ENCODE measurements around the gene UNC13D. TPM values are rescaled to one million over a fixed set of nuclear protein-coding genes. Genes with fewer than 3 reads are reported as not detected.
"Not testable (repeated sequence)": the region's sequence is repeated elsewhere in the genome, so short reads cannot be mapped to it uniquely, and the experiment has no call there.

UNC13D gene
- total and polyA plus RNA-seq, 11 donors: 2.1 to 28.5 (median 5.8) TPM

GRCh38 chr17:75854881-75855309 is 10.7 kb upstream of the UNC13D start:
- intact Hi-C loops (cut with DNase I): loop anchor here in 8 of 10 donors (1.0 to 5.0 kb wide), 10 partner anchors 17 to 78 kb away; partner anchors contain the start of genes TRIM65 (in 5 of the 8), TRIM47 (in 2 of the 8), MRPL38 (in 1 of the 8) and UNK (in 1 of the 8)
- DNase-seq: peak in 1 of 5 donors; percentile 56
- no peak for TF ChIP-seq POLR2A (IDR thresholded peaks at IDR 0.05)
- TF ChIP-seq CTCF (IDR thresholded peaks at IDR 0.05): peak in 2 of 12 donors; percentile 30 to 33
- 0 to 1% (median 1%) methylated on average over 12 to 19 of the region's 19 CpGs for WGBS, 4 donors
- peak; percentile 2 to 32 (median 4) for ATAC-seq
- H3K27me3 ChIP-seq: no peaks in the 10 kb centered on the region
- no peaks in the 10 kb centered on the region for H3K9me3 ChIP-seq
- peak overlapping the region; percentile 57 to 97 (median 82) for H3K4me3 ChIP-seq
- H3K27ac ChIP-seq: peak overlapping the region; percentile 70 to 100 (median 91)
- H3K36me3 ChIP-seq: peaks cover 0 to 34% (median 27%) of the 10 kb centered on the region in 9 donors
- peaks cover 2 to 80% (median 51%) of the 10 kb centered on the region in 12 donors for H3K4me1 ChIP-seq

GRCh38 chr17:75854101-75854748 is 10.0 kb upstream of the UNC13D start:
- DNase-seq: no peak
- H3K4me1 ChIP-seq: peaks cover 9 to 83% (median 57%) of the 10 kb centered on the region in 12 donors
- intact Hi-C loops (cut with DNase I): loop anchor here in 4 of 10 donors (2.0 to 5.0 kb wide), 5 partner anchors 23 to 77 kb away; partner anchors contain the start of genes MRPL38 (in 1 of the 4), TRIM65 (in 1 of the 4) and UNK (in 1 of the 4)
- no peaks in the 10 kb centered on the region for H3K9me3 ChIP-seq
- H3K36me3 ChIP-seq: peaks cover 0 to 41% (median 34%) of the 10 kb centered on the region in 9 donors
- peak in 1 of 4 donors; percentile 8 for ATAC-seq
- WGBS, 4 donors: 11 to 25% (median 14%) methylated on average over 7 of the region's 7 CpGs
- peak overlapping the region; percentile 57 to 97 (median 82) for H3K4me3 ChIP-seq
- TF ChIP-seq CTCF (IDR thresholded peaks at IDR 0.05): no peak
- no peak for TF ChIP-seq POLR2A (IDR thresholded peaks at IDR 0.05)
- H3K27me3 ChIP-seq: no peaks in the 10 kb centered on the region
- peak overlapping the region in 11 of 12 donors; percentile 70 to 100 (median 93) for H3K27ac ChIP-seq

GRCh38 chr17:75853433-75853832 is 9.2 kb upstream of the UNC13D start:
- DNase-seq (no peak), ATAC-seq (no peak)
- no peak for TF ChIP-seq CTCF (IDR thresholded peaks at IDR 0.05)
- no peak for TF ChIP-seq POLR2A (IDR thresholded peaks at IDR 0.05)
- H3K36me3 ChIP-seq: peaks cover 0 to 49% (median 41%) of the 10 kb centered on the region in 9 donors
- peak overlapping the region in 8 of 12 donors; percentile 87 to 100 (median 98) for H3K27ac ChIP-seq
- peak overlapping the region in 5 of 12 donors; percentile 67 to 97 (median 83) for H3K4me3 ChIP-seq
- H3K4me1 ChIP-seq: peaks cover 9 to 83% (median 65%) of the 10 kb centered on the region in 12 donors
- H3K27me3 ChIP-seq: no peaks in the 10 kb centered on the region
- intact Hi-C loops (cut with DNase I): loop anchor here in 1 of 10 donors (5.0 kb wide), 1 partner anchor 76 kb away; a partner anchor contains a TSS
- no peaks in the 10 kb centered on the region for H3K9me3 ChIP-seq
- 65 to 73% (median 72%) methylated on average over 7 of the region's 7 CpGs for WGBS, 4 donors

GRCh38 chr17:75851693-75851991 is 7.4 kb upstream of the UNC13D start:
- H3K27me3 ChIP-seq, H3K9me3 ChIP-seq, DNase-seq, H3K4me3 ChIP-seq, ATAC-seq: not testable (repeated sequence)
- peaks cover 3 to 66% (median 59%) of the 10 kb centered on the region in 9 donors for H3K36me3 ChIP-seq
- intact Hi-C loops (cut with DNase I): loop anchor here in 1 of 10 donors (5.0 kb wide), 1 partner anchor 74 kb away; a partner anchor contains a TSS
- H3K4me1 ChIP-seq: peaks cover 14 to 88% (median 77%) of the 10 kb centered on the region in 12 donors
- peak overlapping the region in 11 of 12 donors; percentile 69 to 99 (median 78) for H3K27ac ChIP-seq
- whole genome bisulfite sequencing, 4 donors: 87 to 95% (median 91%) methylated on average over 15 of the region's 15 CpGs

Data from heart left ventricle (tissue), 16 donors.